GM21737 (cell line): ENCODE data around the gene CXCL17.

Experiments used
- ATAC-seq: cut with Tn5 transposase; IDR thresholded peaks from one replicate; pipeline ENCODE4 v1.9.1; 2021; ENCODE audit warnings: mild to moderate bottlenecking, moderate library complexity; ENCODE audit not compliant: unreplicated experiment

Gene CXCL17

DNA sequence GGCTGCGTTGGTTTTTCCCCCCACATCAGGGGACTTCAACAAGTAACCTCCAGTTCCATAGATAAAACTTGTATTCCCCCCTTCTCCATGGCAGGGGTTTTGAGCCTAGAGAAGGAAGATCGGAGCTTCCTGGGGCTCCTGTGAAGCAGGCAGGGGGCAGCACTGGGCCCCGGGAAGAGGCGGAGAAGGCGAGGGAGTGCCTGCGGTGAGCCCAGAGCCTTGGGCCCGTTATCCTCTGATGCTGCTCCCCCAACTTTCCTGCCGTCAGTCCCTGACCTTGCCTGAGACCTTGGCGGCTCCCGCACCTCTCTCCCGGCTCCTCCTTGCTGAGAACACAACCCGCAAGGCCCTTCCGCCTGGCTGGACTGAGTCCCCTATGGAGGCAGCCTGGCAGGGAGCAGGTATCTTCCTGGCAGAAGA lies 18.0 kb downstream of the CXCL17 start:
- ATAC-seq = no peak

DNA sequence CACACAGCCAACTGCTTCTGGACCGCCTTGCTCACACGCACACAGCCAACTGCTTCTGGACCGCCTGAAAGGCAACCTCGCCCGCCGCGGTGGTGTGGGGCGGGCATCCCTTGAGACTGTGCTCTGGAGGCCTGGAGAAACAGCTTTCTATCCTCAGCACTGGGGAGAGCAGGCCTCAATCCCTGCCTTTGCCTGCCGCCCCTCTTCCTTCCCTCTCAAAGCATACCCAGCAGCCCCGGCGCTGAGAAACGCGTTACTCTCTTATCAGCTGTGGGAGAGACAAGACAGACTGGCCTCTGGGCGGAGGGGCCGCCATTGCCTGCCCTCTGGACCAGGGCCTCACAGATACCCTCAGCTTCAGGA lies 18.4 kb downstream of the CXCL17 start:
- no peak for ATAC-seq

GRCh38 chr19:42423462-42424344 lies 19.0 kb downstream of the CXCL17 start:
- peak; percentile 78 for ATAC-seq

GRCh38 chr19:42422901-42423461 lies 19.8 kb downstream of the CXCL17 start:
- ATAC-seq = peak; percentile 30

DNA sequence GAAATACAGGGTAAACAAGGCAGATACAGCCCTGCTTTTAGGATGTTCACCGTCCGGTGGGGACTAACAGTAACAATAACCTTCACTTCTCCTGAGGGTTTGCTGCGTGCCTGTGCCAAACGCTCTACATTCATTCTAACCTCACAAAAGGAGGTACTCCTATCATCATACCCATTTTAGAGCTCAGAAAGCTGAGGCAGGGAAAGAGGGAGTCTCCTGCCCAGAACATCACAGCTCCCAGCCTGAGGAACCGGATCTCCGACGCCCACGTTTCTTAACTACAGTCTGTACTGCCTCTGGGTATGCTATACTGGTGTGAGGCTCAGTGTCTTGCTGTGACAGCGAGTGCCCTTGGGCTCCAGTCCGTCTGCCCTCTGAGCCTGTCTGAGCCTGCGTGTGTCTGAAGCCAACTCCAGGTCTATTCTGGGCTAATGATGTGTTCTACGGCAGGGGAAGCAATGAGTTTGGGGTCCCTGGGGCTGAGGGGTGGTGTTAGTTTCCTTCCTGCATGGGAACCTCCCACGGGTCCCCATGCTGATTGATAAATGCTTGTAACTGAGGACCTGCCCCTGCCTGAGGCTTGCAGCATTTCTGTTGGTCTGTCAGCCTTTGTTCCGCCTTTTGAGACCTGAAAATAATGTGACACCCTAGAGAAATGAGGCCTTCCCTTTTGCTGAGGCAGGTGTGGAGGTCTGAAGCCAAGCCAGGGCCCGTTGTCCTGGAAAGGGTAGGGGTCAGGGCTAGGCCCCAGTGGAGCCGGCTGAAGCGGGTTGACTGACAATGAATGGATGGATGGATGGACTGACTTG lies 20.4 kb downstream of the CXCL17 start:
- peak; percentile 8 for ATAC-seq

DNA sequence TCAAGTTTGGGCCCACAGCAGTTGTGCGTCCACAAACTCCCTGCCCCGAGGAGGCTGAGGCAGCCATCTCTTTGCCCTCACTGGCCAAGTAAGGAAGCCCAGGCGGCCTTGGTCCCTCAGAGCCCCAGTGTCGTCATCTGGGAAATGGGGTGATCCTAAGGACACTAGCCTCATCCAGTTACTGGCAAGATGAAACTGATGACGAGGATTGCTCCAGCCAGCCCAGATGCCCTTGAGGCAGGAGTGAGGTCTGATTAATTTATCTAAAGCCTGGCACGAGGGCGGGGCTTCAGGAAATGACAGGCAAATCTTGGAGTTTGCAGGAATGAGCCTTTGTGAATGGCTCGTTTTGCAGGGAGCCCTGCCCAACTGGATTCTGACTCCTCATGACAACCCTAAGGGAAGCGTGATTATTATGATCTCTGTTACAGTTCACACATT lies 21.1 kb downstream of the CXCL17 start:
- ATAC-seq = no peak

DNA sequence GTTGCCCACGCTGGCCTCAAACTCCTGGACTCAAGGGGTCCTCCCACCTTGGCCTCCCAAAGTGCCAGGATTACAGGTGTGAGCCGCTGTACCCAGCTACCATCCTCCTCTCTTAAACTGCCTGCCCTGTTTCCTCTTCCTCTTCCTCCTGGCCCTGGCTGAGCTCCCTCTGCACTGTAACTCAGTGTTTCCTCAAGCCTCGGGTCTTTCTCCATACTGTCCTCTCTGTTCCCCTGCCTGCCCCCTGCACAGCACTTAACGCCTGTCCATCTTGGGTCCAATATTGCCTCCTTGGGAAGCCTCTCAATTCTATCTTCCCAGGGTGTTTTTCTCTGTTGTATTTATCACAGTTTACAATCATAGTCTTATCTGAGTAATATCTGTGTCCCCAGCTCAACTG lies 21.6 kb downstream of the CXCL17 start:
- no peak for ATAC-seq

DNA sequence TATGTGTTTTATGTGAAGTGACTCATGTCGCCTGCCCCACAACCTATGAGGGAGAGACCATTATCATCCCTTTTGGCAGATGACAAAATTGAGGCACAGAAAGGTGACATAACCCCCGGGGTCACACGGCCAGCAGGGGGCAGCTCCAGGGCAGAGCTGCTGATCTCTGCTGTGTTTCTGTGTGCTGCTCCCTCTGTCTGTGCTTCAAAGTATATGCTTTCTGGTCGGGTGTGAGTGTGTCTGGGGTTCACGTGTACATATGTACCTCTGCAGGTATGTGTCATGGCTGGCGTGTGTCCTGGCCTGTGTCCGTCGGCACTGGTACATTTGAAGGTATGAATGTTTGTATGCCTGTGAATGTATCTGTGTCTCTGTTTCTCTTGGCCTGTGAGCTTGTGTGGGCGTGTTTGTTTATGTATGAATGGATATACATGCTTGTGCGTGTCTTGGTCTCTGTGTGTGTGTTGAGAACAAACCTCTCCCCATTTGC lies 22.6 kb downstream of the CXCL17 start:
- peak; percentile 41 for ATAC-seq

- no peak for ATAC-seq
These were observed 23.4 kb downstream of the CXCL17 start for GRCh38 chr19:42419309-42419708.

GRCh38 chr19:42412661-42413076 lies 30.1 kb downstream of the CXCL17 start:
- no peak for ATAC-seq

- no peak for ATAC-seq
These were observed 30.5 kb downstream of the CXCL17 start for GRCh38 chr19:42412227-42412626.

- no peak for ATAC-seq
These were observed 31.1 kb downstream of the CXCL17 start for GRCh38 chr19:42411581-42412178.

DNA sequence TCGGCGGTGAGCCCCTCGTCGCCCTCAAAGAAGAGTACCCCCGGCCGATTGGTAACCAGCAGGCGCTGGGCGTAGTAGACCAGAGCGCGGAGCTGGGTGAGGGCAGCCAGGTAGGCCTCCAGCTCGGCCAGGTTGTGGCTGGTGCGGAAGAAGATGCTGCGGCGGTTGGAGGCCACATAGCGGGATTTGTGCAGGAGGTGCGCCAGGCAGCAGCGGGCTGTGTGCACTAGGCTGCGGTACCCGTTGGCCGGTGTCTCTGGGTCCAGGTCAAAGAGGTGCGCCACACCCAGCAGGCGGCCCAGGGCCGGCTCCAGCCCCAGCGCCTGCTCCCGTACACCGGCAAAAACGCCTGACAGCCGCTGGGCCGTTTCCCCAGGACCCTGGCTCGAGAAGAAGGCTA lies 32.4 kb downstream of the CXCL17 start:
- no peak for ATAC-seq

DNA sequence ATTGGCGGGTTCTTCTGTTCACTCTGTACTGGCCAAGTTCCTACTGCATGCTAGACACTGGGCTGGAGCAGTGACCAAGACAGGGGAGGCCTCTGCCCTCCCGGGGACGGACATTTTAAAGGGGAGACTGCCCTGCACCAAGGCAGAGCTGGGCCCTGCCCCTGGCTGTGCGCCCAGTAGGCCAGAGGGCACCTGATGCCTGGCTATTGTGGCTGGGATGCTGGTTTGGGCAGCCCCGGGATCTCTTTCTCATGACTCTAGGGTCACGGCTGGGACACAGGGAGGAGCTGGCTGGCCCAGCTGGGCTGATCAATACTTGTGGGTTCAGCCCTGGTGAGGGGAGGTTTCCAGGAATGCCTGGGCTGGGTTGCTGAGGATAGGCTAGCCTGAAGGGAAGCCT lies 33.3 kb downstream of the CXCL17 start:
- ATAC-seq = no peak

DNA sequence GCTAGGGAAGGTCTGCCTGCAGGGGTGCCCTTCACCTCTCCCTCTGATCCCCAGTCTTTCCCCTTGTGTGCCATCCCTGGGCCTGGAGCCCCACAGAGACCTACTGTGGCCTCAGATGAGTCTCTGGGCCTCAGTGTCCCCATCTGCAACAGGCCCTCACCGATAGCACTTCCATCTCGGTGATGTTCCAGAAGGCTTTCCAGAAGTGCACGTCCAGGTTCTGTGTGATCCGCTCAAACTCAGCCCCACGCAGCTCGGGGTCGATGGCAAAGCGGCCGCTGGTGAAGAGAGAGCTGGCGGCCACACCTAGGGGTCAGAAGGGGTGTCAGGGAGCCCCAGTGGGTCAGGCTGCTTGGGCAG lies 35.0 kb downstream of the CXCL17 start:
- no peak for ATAC-seq

GRCh38 chr19:42407085-42407815 lies 35.5 kb downstream of the CXCL17 start:
- no peak for ATAC-seq

- no peak for ATAC-seq
These were observed 36.6 kb downstream of the CXCL17 start for GRCh38 chr19:42406111-42406510.

DNA sequence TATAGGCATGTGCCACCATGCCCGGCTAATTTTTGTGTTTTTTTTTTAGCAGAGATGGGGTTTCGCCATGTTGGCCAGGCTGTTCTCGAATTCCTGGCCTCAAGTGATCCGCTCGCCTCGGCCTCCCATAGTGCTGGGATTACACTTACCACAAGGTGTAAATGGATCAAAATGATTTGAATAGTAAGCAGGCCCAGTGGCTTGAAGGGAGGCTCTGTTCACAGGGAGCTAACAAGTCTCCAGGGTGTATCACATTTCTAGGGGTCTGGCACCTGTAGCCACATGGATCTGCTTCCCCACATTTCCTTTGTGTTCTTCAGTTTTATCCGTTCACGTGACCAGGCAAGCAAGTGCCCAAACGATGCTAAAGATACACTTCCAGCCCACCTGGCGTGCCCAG lies 39.2 kb downstream of the CXCL17 start:
- no peak for ATAC-seq

DNA sequence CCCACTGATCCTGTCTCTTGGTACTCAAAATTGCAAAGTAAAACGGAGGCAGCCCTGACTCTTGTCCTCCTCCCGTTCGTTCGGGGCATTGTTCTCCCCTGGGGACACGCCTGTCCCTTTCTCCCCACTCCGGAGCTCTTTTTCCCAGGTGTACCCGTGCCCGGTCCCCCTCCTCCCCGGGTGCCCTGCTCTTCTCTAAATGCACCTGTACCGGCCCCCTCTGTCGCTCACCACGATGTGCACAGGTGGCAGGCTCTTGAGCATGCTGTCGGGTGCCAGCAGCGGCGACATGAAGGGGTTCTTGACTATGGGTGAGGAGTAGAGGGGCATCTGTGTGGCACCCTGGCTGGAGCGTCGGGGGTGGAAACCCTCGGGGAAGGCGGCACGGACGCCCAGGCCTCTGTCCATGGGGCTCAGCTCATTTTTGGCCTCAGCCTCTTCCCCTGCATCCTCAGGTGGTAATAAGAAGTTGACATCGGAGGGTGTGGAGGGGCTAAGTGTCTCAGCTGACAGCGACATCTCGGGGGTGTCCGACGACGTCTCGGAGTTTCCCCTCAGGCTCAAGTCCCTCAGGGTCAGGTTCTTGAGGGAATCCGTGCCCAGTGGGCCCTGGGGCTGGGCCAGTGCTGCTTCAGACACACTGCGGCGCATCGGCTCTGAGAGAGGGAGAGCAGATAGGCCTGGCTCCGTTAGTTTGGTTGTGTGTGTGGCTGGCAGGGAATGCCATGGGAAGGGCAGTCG lies 40.2 kb downstream of the CXCL17 start:
- no peak for ATAC-seq
